ENCODE results near the gene FAM174C. TPM values are rescaled to one million over a fixed set of nuclear protein-coding genes. Genes with fewer than 3 reads are reported as not detected.

FAM174C gene
- total and polyA plus RNA-seq, 2 donors (not counting 3 experiments of a cell fraction or from before 2014, with no cell fraction given), result 46.7 to 83.9 TPM

GRCh38 chr19:1259876-1260748, 15.2 kb upstream of the FAM174C start:
- FAIRE-seq, result no peak
- Histone ChIP-seq H3K27ac (ENCODE audit: insufficient read depth, low read depth, low read length) (peak overlapping the region; percentile 61), H3K4me1 (ENCODE audit: control insufficient read depth, extremely low read depth, insufficient read depth, low read length) (peaks cover 49% of the 10 kb centered on the region), H3K27me3 (ENCODE audit: control insufficient read depth in 2 of 2, insufficient read depth in 2 of 2, low read length in 2 of 2) (no peaks in the 10 kb centered on the region), H3K36me3 (ENCODE audit: control insufficient read depth in 2 of 2, extremely low read depth in 1 of 2, insufficient read depth in 2 of 2, low read length in 2 of 2) (peaks cover 17 to 18% of the 10 kb centered on the region in 2 experiments), H3K4me2 (ENCODE audit: insufficient read depth, low read length) (no peak overlapping the region), H2AFZ (ENCODE audit: low read depth, low read length) (no peak overlapping the region), H3K9me3 (replicated peaks; ENCODE audit: control insufficient read depth, insufficient read depth, low read length) (no peaks in the 10 kb centered on the region), H3K4me3 (replicated peaks in 1 of 3; ENCODE audit: insufficient read depth in 1 of 3, low read depth in 1 of 3, low read length in 3 of 3) (peak overlapping the region in 1 of 3 experiments; percentile 14), H3K9me1 (replicated peaks; ENCODE audit: control insufficient read depth, extremely low read depth, insufficient read depth, low read length) (no peaks in the 10 kb centered on the region), H4K20me1 (replicated peaks; ENCODE audit: control insufficient read depth, extremely low read depth, insufficient read depth, low read length) (no peaks in the 10 kb centered on the region), H3K9ac (replicated peaks; ENCODE audit: extremely low read depth, insufficient read depth, low read length) (no peak overlapping the region), H3K79me2 (ENCODE audit: control insufficient read depth, insufficient read depth, low read length) (peaks cover 17% of the 10 kb centered on the region)
- ChIA-PET CTCF (interaction anchor here (1.5 to 7.8 kb wide), 2 partner anchors 11 to 16 kb away, joined by 3 to 63 read pairs; no protein-coding TSS in a partner anchor), POLR2A (interaction anchor here (0.7 to 3.4 kb wide), 2 partner anchors 9 to 16 kb away, joined by 5 to 19 read pairs; partner anchors contain the start of gene CIRBP)
- dilution Hi-C loops (cut with MboI; ENCODE audit: extremely low pct_ligation_motif_present, low sequenced_read_pairs), result no loop called here
- TF ChIP-seq, protein P1, sequence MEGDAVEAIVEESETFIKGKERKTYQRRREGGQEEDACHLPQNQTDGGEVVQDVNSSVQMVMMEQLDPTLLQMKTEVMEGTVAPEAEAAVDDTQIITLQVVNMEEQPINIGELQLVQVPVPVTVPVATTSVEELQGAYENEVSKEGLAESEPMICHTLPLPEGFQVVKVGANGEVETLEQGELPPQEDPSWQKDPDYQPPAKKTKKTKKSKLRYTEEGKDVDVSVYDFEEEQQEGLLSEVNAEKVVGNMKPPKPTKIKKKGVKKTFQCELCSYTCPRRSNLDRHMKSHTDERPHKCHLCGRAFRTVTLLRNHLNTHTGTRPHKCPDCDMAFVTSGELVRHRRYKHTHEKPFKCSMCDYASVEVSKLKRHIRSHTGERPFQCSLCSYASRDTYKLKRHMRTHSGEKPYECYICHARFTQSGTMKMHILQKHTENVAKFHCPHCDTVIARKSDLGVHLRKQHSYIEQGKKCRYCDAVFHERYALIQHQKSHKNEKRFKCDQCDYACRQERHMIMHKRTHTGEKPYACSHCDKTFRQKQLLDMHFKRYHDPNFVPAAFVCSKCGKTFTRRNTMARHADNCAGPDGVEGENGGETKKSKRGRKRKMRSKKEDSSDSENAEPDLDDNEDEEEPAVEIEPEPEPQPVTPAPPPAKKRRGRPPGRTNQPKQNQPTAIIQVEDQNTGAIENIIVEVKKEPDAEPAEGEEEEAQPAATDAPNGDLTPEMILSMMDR (IDR thresholded peaks at IDR 0.05; ENCODE audit: extremely low read depth in 1 of 2, insufficient read depth in 1 of 2, low read depth in 1 of 2, low read length in 2 of 2), result no peak
- no peak for TF ChIP-seq POLR2AphosphoS5 (IDR thresholded peaks at IDR 0.05; ENCODE audit: insufficient read depth, low read depth, low read length)
- no peak for TF ChIP-seq FOS (IDR thresholded peaks at IDR 0.05; ENCODE audit: borderline replicate concordance, insufficient read depth, low read length)
- TF ChIP-seq POLR2A (IDR thresholded peaks at IDR 0.05; ENCODE audit: low read depth, low read length), result no peak
- no peak for TF ChIP-seq JUN (IDR thresholded peaks at IDR 0.05; ENCODE audit: borderline replicate concordance, insufficient read depth, insufficient read length, low read depth)
- TF ChIP-seq, protein P2, sequence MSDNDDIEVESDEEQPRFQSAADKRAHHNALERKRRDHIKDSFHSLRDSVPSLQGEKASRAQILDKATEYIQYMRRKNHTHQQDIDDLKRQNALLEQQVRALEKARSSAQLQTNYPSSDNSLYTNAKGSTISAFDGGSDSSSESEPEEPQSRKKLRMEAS (IDR thresholded peaks at IDR 0.05; ENCODE audit: insufficient read depth, insufficient read length), result no peak
- TF ChIP-seq MYC (IDR thresholded peaks at IDR 0.05; ENCODE audit: low read depth, low read length), result no peak
- TF ChIP-seq EZH2 (IDR thresholded peaks at IDR 0.05; ENCODE audit: borderline replicate concordance, low read depth, low read length, severe bottlenecking), result no peak
- TF ChIP-seq GATA2 (IDR thresholded peaks at IDR 0.05; ENCODE audit: insufficient read depth, insufficient read length, low read depth, low read length), result no peak
- no TSS peak for BruUV-seq (replicated peaks)
- peak; percentile 24 for DNase-seq (ENCODE audit: low read depth, low spot score)
- intact Hi-C loops (cut with micrococcal nuclease), result loop anchor here (1.0 kb wide), 1 partner anchor 8 kb away; no protein-coding TSS in a partner anchor
